ENCODE data around the gene C2CD4C.

- TF ChIP-seq CTCF (IDR thresholded peaks at IDR 0.05) (no peak), POLR2AphosphoS5 (IDR thresholded peaks at IDR 0.05) (no peak), POLR2A (IDR thresholded peaks at IDR 0.05) (no peak)
Measured at GRCh38 chr19:458091-459042, 49.4 kb upstream of the C2CD4C start.

Measured in upper lobe of left lung (tissue), 4 donors.